Panc1 (cell line): ENCODE measurements around the gene SLC49A4.

Experiments
- CTCF ChIP-seq: fragments of 450-650 bp; IDR thresholded peaks from 2 replicates; pipeline ENCODE4 v1.5.1; 2017; ENCODE audit warnings: mild to moderate bottlenecking
- REST ChIP-seq, 2 experiments: IDR thresholded peaks; 2 replicates each; pipeline ENCODE4 v1.6.1; 2011 to 2012; ENCODE audit warnings: low read depth in 2 of 2, control low read depth in 1 of 2, low read length in 1 of 2, mild to moderate bottlenecking in 1 of 2, moderate library complexity in 1 of 2; ENCODE audit not compliant: insufficient read depth in 1 of 2
- TCF7L2 ChIP-seq: IDR thresholded peaks from 2 replicates; pipeline ENCODE4 v1.6.1; 2011; ENCODE audit warnings: mild to moderate bottlenecking, low read depth, low read length, inconsistent platforms

- TF ChIP-seq CTCF = no peak
- TF ChIP-seq TCF7L2 = no peak
- TF ChIP-seq REST (IDR thresholded peaks at IDR 0.05; ENCODE audit: insufficient read depth in 1 of 2, low read depth in 2 of 2, low read length in 1 of 2) = no peak
Observed at GRCh38 chr3:122773944-122774509, 20.8 kb upstream of the SLC49A4 start.
